Activated T-helper 17 cell treated with anti-CD3 and anti-CD28 coated beads, Interleukin-2, amount 50 U/mL, for 72 hours (primary cell): ENCODE measurements around the gene ZNF296. TPM values are rescaled to one million over a fixed set of nuclear protein-coding genes. Genes with fewer than 3 reads are reported as not detected.
"Not testable (repeated sequence)": the region's sequence is repeated elsewhere in the genome, so short reads cannot be mapped to it uniquely, and the experiment has no call there.

Experiments
- ATAC-seq: fragments of 150-1000 bp; cut with Tn5 transposase; replicated peaks from 2 replicates; pipeline ENCODE4 v1.10.0; 2021; ENCODE audit warnings: mild to moderate bottlenecking, moderate library complexity
- H3K27ac Mint-ChIP-seq: one replicate; pipeline ENCODE4 v1.8.0; 2022; ENCODE audit warnings: mixed read lengths
- H3K27me3 Mint-ChIP-seq: one replicate; pipeline ENCODE4 v1.8.0; 2022; ENCODE audit warnings: mixed read lengths
- H3K36me3 Mint-ChIP-seq: one replicate; pipeline ENCODE4 v1.8.0; 2022; ENCODE audit warnings: low read depth, mild to moderate bottlenecking, mixed read lengths
- H3K4me1 Mint-ChIP-seq: one replicate; pipeline ENCODE4 v1.8.0; 2022; ENCODE audit warnings: mixed read lengths
- H3K4me3 Mint-ChIP-seq: one replicate; pipeline ENCODE4 v1.8.0; 2022; ENCODE audit warnings: mild to moderate bottlenecking, mixed read lengths
- H3K9me3 Mint-ChIP-seq: one replicate; pipeline ENCODE4 v1.8.0; 2022; ENCODE audit warnings: mixed read lengths
- total RNA-seq, 2 donors: library from RNA; stranded (reverse); gene quantifications; one replicate each; pipeline ENCODE4 v1.2.3, GENCODE V29; 2022

Gene ZNF296
- total RNA-seq, 2 donors from 2014 or later = 6.7 to 11.6 TPM

DNA sequence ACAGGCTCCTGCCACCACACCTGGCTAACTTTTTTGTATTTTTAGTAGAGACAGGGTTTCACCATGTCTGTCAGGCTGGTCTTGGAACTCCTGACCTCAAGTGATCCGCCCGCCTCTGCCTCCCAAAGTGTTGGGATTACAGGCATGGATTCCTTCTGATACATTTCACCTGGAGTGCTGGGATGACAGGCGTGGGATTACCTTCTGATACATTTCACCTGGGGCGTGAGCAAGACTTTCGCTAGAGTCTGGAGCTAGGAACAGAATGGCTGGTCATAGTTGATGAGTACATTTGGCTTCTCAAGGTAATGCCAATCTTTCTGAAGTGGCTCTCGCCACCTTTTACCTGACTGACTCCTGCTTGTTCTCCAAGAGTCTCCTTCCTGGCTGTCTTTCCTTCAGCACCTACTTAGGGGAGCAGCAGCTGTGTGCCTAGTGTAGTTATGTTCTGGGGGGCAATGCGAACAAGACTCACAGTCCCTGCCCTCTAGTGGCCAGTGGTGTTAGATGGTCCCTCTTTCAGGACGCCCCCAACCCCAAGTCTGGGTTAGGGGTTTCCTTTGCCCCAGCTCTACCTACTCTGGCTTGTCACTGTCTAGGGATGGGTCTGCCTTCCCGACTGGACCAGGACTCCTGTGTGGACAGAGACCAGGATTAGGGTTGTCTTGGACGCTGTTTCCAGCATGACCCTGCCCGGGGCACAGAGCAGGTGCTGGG, 36.0 kb upstream of the ZNF296 start:
- Mint-ChIP-seq H3K4me3 (no peak overlapping the region), H3K27ac (no peak overlapping the region), H3K27me3 (no peaks in the 10 kb centered on the region), H3K4me1 (peaks cover 26% of the 10 kb centered on the region), H3K36me3 (peaks cover 5% of the 10 kb centered on the region), H3K9me3 (no peaks in the 10 kb centered on the region)
- ATAC-seq = no peak

DNA sequence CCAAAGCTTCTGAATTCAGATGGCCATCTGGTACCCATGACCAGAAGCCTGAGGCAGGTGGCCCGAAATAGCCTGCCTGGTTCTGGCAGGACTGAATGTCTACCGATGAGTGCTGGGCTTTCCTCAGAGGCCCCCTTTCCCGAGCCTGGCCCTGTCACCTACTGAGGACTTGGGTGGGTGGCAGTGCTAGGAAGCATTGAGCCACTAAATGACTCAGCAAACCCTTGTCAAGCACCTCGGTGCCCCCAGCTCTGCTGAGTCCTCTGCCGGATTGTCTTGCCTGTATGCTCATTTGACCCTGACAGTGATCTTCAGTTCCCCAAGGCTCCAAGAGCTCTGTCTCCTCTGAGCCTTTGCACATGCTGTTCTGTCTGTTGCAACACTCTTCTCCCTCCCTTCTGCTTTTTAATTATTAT, 34.6 kb upstream of the ZNF296 start:
- H3K4me1 Mint-ChIP-seq = peaks cover 17% of the 10 kb centered on the region
- H3K4me3 Mint-ChIP-seq = no peak overlapping the region
- H3K9me3 Mint-ChIP-seq = no peaks in the 10 kb centered on the region
- H3K27ac Mint-ChIP-seq = no peak overlapping the region
- peak; percentile 56 for ATAC-seq
- H3K36me3 Mint-ChIP-seq = no peaks in the 10 kb centered on the region
- H3K27me3 Mint-ChIP-seq = no peaks in the 10 kb centered on the region

DNA sequence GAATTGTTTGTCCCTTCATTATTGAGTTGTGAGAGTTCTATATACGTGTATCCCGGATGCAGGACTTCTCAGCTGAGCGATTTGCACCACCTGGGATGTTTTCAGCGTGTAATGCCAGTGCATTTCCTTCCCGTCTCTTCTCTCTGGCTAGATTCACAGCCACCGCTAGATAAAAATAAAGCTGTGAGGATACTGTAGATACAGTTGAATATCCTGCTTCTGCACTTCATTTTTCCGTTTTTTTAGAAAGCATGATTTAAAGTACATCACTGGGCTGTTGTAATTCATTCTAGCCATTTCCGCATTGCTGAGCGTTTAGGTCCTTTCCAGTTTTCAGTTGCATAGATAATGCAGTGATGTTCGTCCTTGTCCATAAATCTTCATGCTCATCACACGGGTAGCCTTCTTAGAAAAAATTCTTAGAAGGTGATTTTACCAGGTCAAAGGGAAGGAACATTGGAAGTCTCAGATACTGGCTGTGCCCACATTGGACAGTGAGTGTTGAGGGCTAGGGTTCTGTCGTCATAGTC, 31.4 kb upstream of the ZNF296 start:
- Mint-ChIP-seq H3K4me3 (no peak overlapping the region), H3K27me3 (no peaks in the 10 kb centered on the region), H3K36me3 (no peaks in the 10 kb centered on the region), H3K4me1 (peaks cover 27% of the 10 kb centered on the region), H3K9me3 (no peaks in the 10 kb centered on the region), H3K27ac (no peak overlapping the region)
- no peak for ATAC-seq

DNA sequence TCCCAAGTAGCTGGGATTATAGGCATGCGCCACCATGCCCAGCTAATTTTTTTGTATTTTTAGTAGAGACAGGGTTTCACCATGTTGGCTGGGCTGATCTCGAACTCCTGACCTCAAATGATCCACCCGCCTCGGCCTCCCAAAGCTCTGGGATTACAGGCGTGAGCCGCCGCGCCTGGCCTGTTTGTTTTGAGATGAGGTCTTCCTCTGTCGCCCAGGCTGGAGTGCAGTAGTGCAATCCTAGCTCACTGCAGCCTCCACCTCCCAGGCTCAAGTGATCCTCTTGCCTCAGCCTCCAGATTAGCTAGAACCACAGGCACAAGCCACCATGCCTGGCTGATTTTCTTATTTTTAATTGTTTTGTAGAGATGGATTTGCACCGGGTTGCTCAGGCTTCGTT, 30.1 kb upstream of the ZNF296 start:
- not testable (repeated sequence) for H3K27ac Mint-ChIP-seq, H3K4me3 Mint-ChIP-seq, H3K9me3 Mint-ChIP-seq, ATAC-seq, H3K27me3 Mint-ChIP-seq, H3K36me3 Mint-ChIP-seq
- peaks cover 24% of the 10 kb centered on the region for H3K4me1 Mint-ChIP-seq

DNA sequence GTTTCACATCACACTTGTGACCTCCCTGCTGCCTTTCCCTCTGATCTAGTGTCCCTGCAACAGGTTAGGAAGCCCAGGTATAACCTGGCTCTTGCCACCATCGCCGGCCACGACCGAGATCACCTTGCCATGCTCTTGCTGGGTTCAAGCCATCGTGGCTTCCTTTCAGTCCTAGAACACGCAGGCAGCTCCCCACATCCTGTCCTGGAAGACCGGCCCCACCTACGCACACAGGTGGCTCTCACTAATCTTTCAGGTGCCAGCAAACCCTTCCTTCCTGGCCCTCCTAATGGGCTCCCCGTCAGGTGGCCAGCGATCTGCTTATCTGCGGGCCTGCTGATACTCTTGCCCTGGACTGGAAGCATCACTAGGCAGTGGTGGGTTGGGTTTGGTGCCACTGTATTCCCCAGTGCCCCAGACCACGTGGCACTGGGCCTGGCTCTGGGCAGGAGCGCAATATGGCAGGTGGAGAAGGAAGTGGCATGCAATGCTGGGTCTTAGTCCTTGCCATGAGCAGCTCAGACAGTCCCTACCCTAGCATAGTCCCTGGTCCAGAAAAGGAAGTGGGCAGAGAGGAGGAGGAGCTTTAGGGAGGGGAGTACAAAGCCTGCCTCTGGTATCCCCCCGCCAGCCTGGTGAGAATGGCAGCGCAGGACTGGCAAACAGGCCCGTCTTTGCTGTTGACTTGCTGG, 28.5 kb upstream of the ZNF296 start:
- H3K9me3 Mint-ChIP-seq = no peaks in the 10 kb centered on the region
- H3K4me3 Mint-ChIP-seq = peak overlapping the region; percentile 65
- peak overlapping the region; percentile 81 for H3K27ac Mint-ChIP-seq
- no peaks in the 10 kb centered on the region for H3K27me3 Mint-ChIP-seq
- peak; percentile 46 for ATAC-seq
- no peaks in the 10 kb centered on the region for H3K36me3 Mint-ChIP-seq
- H3K4me1 Mint-ChIP-seq = peaks cover 23% of the 10 kb centered on the region

DNA sequence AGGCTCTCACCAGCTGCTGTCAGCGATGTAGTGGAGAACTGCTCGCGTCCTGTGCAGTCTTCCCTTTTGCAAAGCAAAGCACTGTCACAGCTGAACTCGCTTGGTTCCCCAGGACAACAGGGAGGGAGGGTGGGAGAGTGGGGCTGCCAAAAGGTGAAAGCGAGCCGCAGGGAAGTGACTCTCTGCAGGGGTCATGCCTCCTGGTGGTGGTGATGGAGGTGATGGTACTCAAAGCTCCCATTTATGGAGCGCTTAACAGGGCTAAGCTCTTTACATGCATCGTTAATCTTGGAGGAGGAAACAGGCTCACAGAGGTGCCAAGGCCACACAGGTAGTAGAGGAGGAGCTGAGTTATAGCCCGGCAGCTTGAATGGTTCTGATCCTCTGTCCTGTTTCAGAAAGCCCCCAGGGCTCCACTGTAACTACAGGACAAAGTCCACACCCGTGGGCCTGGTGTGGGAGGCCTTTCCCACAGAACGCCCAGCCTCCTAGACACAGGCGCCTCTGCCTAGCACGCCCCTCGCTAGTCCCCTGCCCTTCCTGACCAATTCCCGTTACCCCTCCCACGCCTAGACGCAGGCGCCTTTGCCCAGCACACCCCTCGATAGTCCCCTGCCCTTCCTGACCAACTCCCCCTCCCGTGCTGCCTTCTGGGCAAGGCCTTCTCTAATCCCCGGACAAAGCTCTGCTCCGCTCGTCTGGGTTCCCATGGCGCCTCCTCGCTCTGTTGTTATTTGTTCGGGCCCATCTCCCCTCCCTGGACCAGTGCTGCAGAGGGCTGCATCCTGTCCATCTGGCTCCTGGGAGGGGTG, 27.4 kb upstream of the ZNF296 start:
- peak overlapping the region; percentile 81 for H3K27ac Mint-ChIP-seq
- peaks cover 22% of the 10 kb centered on the region for H3K4me1 Mint-ChIP-seq
- no peaks in the 10 kb centered on the region for H3K27me3 Mint-ChIP-seq
- H3K4me3 Mint-ChIP-seq = peak overlapping the region; percentile 65
- peak; percentile 25 for ATAC-seq
- H3K9me3 Mint-ChIP-seq = no peaks in the 10 kb centered on the region
- H3K36me3 Mint-ChIP-seq = no peaks in the 10 kb centered on the region

DNA sequence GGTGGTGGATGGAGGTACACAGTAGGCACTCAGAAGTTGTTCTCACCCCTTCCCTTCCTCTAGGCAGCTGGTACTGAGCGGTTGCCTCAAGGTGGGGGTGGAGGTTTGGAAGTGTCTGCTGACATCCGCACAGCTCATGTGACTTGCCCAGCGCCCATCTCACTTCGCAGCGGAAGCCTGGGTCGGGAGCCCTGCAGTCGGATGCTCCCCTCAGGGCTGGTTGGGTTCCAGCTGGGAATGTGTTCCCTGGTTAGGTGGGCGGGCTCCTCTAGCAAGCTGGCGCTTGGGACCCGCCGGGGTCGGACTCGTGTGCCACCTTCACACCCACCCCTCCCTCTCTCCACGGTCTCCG, 26.9 kb upstream of the ZNF296 start:
- Mint-ChIP-seq H3K4me1 (peaks cover 22% of the 10 kb centered on the region), H3K4me3 (peak overlapping the region; percentile 65), H3K36me3 (no peaks in the 10 kb centered on the region), H3K9me3 (no peaks in the 10 kb centered on the region), H3K27ac (no peak overlapping the region), H3K27me3 (no peaks in the 10 kb centered on the region)
- ATAC-seq = peak; percentile 86

DNA sequence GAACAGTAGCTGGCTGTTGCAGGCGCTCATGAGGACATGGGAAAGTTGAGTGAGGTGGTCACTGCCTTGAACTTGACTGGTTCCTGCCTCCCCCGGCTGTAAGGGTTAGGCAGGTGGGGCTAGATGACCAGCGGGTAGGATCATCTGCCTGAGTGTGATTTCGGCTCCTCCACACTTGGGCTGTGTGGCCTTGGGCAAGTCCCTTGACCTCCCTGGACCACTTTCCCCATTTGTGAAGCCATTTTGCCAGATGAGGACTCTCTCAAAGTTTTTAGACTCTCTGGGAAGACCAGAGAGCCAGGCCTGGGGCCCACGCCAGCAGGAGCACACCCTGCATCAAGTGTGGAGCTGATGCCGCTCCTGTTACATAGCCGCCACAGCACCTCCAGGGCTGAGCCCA, 26.2 kb upstream of the ZNF296 start:
- H3K27ac Mint-ChIP-seq = no peak overlapping the region
- no peak for ATAC-seq
- peak overlapping the region; percentile 65 for H3K4me3 Mint-ChIP-seq
- no peaks in the 10 kb centered on the region for H3K9me3 Mint-ChIP-seq
- H3K27me3 Mint-ChIP-seq = no peaks in the 10 kb centered on the region
- peaks cover 25% of the 10 kb centered on the region for H3K4me1 Mint-ChIP-seq
- no peaks in the 10 kb centered on the region for H3K36me3 Mint-ChIP-seq

DNA sequence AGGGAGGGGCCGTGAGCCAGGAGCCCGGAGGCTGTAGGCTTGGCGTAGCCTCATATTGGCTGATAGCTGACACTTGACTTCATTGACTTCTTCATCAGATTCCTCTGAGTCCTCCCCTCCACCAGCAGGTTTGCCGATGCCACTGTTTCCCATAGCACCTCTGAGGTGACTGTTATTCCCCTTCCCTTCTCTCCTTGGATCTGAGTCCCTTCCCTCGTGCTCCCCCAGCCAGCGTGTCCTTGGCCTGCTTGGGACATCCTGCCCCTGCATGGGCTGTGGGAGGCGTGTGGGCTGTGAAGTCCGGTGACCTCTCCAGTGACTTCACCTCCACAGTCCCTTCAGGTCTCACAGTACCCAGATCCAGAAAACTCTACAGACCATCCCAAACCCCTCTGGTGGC, 25.5 kb upstream of the ZNF296 start:
- H3K36me3 Mint-ChIP-seq = peaks cover 5% of the 10 kb centered on the region
- peaks cover 30% of the 10 kb centered on the region for H3K4me1 Mint-ChIP-seq
- no peaks in the 10 kb centered on the region for H3K9me3 Mint-ChIP-seq
- no peak overlapping the region for H3K4me3 Mint-ChIP-seq
- H3K27me3 Mint-ChIP-seq = no peaks in the 10 kb centered on the region
- H3K27ac Mint-ChIP-seq = no peak overlapping the region
- no peak for ATAC-seq

DNA sequence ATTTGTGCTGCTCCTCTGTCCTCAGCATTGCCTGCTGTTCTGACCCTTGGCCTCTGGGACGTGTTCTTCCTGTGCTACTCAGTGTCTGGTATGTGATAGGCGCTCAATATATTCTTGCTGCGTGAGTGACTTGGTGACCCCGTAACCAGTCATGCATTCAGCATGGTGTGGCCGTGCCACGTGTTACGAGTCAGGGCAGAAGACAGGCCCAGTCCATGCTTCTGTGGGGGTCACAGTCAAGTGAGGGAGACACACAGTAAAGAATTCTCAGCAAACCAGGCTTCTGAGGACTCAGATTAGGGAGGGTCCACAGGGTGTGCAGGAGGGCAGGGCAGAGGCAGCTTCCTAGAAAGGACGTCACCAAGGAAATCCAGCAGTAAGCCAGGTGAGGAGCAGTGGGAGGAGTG, 24.6 kb upstream of the ZNF296 start:
- H3K27ac Mint-ChIP-seq = peak overlapping the region; percentile 17
- H3K4me3 Mint-ChIP-seq = no peak overlapping the region
- no peaks in the 10 kb centered on the region for H3K27me3 Mint-ChIP-seq
- ATAC-seq = no peak
- peaks cover 7% of the 10 kb centered on the region for H3K36me3 Mint-ChIP-seq
- H3K4me1 Mint-ChIP-seq = peaks cover 39% of the 10 kb centered on the region
- no peaks in the 10 kb centered on the region for H3K9me3 Mint-ChIP-seq

DNA sequence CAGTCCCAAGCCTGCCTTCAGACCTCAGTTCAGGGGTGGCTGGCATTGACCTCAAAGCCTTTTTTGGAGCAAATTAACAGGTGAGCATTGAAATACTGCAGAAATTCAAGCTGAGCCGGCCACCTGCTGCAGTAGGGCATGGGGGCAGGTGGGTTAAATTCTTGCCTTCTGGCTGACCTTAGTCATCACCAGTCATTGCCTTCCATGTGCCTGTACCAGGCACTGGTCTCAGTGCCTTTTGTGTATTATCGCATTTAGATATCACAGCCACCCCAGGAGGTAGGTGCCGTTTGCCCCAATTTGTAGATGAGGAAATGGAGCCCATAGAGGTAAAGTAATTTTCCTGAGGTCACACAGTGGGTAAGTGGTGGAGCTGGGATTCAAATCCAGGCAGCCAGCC, 23.9 kb upstream of the ZNF296 start:
- peaks cover 7% of the 10 kb centered on the region for H3K36me3 Mint-ChIP-seq
- H3K27me3 Mint-ChIP-seq = no peaks in the 10 kb centered on the region
- H3K4me3 Mint-ChIP-seq = no peak overlapping the region
- H3K27ac Mint-ChIP-seq = peak overlapping the region; percentile 17
- no peak for ATAC-seq
- peaks cover 42% of the 10 kb centered on the region for H3K4me1 Mint-ChIP-seq
- no peaks in the 10 kb centered on the region for H3K9me3 Mint-ChIP-seq

DNA sequence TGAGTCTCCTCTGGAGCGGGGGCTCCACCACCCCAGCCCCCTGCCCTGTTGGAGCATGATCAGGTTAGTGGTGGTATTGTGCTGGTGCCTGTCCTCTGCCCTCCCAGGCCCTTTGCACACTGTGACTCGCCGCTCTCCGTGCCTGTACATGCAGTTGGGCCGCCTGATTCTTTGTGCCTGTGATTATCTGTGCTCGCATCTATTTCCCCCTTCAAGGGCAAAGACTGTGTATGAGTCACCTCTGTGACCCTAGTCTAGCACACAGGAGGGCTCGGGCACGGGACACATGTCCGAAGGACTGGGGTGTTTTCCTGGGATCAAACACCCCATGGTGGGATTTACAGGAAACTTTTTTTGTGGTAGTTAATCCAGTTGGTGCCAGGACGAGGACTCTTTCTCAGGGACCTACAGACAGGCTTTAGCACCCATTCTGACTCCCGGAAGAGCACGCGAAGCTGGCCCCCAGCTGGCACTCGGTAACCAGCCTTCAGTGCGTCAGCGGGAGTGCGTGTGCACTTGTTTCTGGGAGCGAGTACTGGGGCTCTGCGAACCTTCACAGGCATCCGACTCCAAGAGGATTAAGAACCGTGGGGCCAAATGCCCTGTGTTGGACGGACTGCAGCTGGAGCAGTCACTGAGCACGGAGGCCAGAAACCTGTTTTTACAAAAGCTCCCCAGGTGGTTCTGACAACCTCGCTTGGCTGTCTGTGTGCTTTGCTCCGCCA, 23.4 kb upstream of the ZNF296 start:
- Mint-ChIP-seq H3K9me3 (no peaks in the 10 kb centered on the region), H3K4me3 (no peak overlapping the region), H3K27me3 (no peaks in the 10 kb centered on the region), H3K27ac (no peak overlapping the region), H3K36me3 (peaks cover 12% of the 10 kb centered on the region), H3K4me1 (peaks cover 41% of the 10 kb centered on the region)
- ATAC-seq = no peak

DNA sequence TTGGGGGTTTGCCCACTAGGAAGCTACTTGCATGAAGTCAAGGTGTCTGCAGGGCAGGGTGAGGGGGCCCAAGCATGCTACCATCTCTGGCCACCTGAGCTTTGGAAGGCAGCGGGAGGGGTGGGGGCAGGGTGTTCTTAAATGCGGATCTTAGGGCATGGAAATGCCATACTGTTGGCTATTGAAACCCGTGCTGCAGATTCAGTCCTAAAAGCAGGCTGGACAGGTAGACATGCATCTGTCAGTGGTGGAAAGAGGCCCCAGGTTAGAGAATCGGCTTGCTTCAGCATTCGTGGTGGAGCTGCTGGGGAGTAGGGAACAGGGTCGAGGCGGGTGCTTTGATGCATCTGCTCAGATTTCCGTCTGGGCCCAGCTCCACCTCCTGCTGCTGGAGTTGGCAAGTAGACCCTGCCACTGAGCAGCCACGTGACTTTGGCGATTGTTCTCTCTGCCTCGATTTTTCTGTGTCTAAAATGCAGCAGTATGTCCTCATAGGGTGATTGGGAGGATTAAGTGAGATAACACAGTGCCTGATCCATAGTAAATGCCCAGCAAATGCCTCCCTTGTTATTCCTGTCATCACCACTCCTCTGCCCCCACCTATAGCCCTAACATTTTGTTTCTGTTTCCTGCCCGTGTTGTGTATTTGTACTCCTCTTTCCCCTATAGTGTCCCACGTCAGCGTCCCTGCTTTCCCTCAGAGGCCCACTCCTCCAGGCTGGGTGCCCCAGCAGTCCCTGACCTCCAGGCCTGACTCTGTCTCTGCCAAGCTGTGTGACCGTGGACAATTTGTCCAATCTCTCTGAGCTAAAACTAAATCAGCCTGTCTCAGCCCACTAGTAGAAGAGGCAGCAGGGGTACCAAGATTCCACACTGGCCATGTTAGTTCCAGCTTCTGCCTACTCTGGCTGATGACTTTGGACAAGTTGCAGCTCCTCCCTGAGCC, 22.5 kb upstream of the ZNF296 start:
- Mint-ChIP-seq H3K4me1 (peaks cover 40% of the 10 kb centered on the region), H3K27me3 (no peaks in the 10 kb centered on the region), H3K27ac (no peak overlapping the region), H3K9me3 (no peaks in the 10 kb centered on the region), H3K4me3 (no peak overlapping the region), H3K36me3 (peaks cover 20% of the 10 kb centered on the region)
- ATAC-seq = no peak
